GM18508 (cell line): ENCODE results near the gene CADM1.

Experiments used
- ATAC-seq: cut with Tn5 transposase; IDR thresholded peaks from one replicate; pipeline ENCODE4 v1.9.1; 2021; ENCODE audit warnings: moderate number of reproducible peaks; ENCODE audit not compliant: insufficient read depth, unreplicated experiment

CADM1 gene

DNA sequence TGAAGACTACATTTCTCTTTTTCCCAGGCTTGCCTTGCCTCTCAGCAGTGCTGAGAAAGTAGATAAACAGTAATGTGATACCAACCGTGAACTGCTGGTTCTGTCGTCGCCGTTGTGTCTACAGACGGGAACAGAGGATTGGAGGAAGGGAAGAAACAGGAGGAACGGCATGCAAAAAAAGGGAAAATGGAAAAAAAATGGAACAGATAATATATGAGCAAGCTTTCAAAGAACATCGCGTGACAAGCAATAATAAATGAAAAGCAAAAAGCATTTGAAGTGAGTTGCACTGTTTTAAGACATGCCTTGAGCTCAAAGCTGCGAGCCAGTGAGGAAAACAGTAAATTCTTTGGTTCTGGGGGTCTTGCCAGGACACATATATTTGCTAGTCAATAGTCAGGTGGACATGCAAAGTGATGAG lies 305.9 kb downstream of the CADM1 start:
- ATAC-seq, result no peak

DNA sequence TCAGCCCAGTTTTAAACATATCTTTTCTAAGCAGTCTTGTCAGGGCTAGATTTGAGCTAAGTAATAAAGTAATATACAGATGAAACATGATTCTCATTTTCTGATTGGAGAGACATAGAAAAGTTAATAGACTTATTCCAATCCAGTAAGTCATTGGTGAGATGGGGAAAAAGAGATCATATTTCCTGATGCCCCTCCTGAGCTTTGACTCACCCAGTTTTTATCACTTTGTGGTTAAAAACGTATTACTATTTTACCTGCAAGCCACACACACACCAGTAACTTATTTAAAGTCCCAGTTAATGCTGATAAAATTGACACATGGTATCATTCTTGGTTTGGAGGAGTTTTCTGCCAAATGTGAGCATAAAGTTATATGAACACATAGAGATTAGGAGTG lies 306.8 kb downstream of the CADM1 start:
- no peak for ATAC-seq

- no peak for ATAC-seq
Observed at GRCh38 chr11:115197031-115197430, 307.2 kb downstream of the CADM1 start.

- ATAC-seq, result peak; percentile 18
Observed at GRCh38 chr11:115194802-115195110, 309.5 kb downstream of the CADM1 start.

DNA sequence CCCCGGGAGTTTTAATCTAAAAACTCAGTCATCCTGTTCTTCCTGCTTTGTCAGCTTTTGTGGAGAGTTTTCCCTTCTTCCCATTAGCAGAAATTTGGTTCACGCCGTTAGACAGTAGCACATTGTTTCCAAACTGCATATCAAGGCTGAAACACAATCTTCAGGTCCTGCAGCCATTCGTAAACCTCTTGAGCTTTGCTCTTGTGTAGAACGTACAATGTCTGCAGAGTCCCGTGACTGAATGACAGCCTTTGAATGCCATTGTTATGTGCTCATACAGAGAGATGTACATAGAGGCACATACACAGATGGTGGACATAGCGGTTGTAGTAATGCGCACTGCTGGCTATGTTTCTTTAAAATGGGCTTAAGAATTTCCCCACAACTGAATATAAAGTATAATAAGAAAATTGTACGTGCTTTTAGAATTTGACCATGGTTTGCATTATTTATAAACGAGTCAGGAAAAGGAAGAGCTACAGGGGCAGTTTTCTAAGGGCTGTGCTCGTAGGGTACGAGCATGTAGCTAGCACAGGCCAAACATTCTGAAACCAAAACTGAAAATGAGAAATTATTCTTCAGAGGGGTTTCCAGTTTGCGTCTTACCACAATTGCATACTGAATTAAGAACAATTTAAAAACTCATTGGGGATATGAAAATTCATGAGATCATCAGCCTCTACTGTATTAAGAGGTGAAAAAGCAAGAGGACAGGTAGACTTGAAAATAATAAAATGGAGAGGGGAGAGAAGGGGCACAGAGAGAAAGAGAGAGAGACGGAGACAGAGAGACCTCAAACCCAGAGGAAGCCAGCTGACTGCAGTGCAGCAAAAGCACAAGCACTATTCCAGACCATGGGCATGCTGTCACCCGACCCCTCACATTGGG lies 310.1 kb downstream of the CADM1 start:
- peak; percentile 92 for ATAC-seq

DNA sequence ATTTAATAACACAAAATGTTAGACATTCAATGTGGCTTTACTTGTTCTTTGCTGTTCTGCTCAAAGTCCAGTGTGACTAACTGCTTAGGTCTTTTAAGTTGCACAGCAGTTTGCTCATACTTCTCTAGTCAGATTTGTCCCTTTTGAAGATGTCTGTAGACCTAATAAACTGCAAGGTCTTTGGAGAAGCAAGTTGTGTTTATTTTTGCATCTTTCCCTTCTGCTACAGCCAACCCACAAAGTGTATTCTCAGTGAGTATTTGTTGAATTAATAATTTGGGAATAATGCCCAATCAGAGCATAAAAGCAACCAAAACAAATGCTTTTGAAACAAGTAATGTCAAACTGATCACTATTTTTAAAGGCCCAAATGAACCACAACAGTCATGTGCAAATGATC lies 312.5 kb downstream of the CADM1 start:
- no peak for ATAC-seq

DNA sequence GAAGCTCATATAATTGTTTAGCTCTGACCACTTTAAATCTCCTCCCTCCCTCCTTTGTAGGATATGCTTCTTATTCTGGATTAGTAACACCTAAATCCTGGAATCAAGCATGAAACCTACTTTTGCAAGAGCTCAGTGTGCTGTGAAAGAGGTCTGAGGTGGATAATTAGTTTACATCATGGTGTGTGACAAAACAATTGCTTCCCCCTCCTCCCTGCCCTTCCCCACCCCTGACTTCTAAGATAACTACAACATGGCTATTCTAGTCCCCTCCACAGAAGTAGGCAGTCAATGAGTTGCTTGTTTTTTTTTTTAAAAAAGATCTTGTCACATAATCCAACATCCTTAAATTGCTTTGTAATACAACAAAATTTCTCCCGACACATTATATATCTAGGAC lies 314.0 kb downstream of the CADM1 start:
- no peak for ATAC-seq

DNA sequence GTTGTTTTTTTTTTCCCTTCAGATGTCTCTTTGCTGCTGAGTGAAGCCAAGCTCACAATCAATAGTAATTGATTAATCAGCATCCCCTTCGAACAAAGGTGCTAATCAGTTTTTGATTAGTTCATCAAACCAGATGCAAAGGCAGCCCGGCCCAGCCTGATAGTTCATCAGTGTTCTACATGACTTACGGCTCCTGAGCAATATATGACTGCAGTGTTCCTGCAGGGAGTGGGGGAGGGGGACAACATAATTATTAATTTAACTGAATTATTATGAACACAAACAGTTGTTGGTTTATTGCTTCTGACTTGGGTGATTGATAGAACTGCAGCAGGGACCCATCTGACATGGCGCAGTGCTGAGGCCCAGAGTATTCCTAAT lies 315.3 kb downstream of the CADM1 start:
- no peak for ATAC-seq

GRCh38 chr11:115188188-115188897 lies 315.9 kb downstream of the CADM1 start:
- no peak for ATAC-seq

- no peak for ATAC-seq
Observed at GRCh38 chr11:115185931-115186330, 318.3 kb downstream of the CADM1 start.

GRCh38 chr11:115185507-115185906 lies 318.7 kb downstream of the CADM1 start:
- no peak for ATAC-seq

- ATAC-seq, result no peak
Observed at GRCh38 chr11:115184901-115185300, 319.3 kb downstream of the CADM1 start.

GRCh38 chr11:115183830-115184229 lies 320.4 kb downstream of the CADM1 start:
- ATAC-seq, result no peak

DNA sequence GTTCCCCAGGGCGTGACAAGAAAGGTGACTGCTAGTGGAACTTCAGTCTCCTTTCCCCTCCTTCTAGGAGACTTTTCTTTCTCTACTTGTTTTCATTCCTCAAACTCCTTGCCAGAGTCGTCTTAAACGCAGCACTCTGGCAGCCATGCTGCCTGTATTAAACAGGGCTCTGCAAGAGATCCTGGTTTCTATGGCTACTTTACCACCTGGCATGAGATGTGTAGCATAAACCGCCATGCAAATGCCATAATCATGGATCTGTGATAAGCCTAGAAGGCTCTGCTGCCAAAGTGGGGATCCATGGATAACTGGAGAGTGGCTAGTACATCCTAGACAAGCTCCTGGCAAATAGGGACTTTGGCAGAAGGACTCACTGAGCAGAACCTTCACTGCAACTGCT lies 321.1 kb downstream of the CADM1 start:
- ATAC-seq, result no peak

- ATAC-seq, result no peak
Observed at GRCh38 chr11:115182282-115182955, 321.8 kb downstream of the CADM1 start.

- ATAC-seq, result no peak
Observed at GRCh38 chr11:115181538-115181937, 322.7 kb downstream of the CADM1 start.

GRCh38 chr11:115180272-115180671 lies 323.9 kb downstream of the CADM1 start:
- ATAC-seq, result no peak

GRCh38 chr11:115179636-115180035 lies 324.6 kb downstream of the CADM1 start:
- ATAC-seq, result no peak

DNA sequence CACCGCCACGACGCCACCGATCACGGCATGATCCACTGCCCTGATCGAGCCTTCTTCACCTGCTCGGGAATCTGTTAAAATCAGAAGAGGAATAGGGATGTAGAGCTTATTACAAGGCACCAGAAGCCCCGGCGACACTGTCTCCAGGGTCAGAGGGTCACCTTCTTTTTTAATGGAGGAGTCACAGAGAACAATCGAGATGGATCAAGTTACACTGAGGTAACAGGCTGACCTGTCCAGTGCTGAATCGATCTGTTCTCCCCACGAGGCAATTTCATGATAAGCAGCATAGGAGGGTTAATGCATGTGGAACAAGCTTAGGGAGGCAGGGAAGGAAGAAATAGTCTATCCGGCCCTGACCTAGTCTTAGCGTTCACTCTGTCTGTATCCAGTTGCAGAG lies 325.5 kb downstream of the CADM1 start:
- no peak for ATAC-seq

DNA sequence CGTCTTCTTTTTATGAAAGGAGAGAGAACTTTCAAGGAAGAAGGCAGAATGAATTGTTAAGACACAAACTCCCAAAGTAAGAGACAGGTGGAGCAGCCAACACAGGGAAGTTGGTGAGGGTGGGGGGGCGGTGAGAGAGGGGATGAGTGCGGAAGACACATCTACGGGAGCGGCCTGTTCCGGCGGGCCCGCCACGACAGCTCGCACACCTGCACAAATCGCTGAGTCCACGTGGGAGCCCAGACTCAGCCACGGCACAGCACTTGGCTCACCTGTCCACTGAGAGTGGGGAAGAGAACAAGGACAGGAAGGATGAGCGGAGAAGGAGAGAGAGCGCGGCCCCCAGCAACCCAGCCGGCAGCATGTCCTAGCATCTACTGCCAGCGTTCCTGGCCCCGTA lies 331.1 kb downstream of the CADM1 start:
- ATAC-seq, result no peak

- ATAC-seq, result no peak
Observed at GRCh38 chr11:115170133-115170815, 333.9 kb downstream of the CADM1 start.
